Measurements from ENCODE around the gene CERS5.
A peak's percentile ranks its signal among the peaks of the same experiment; 100 is the strongest.

CERS5 gene

DNA sequence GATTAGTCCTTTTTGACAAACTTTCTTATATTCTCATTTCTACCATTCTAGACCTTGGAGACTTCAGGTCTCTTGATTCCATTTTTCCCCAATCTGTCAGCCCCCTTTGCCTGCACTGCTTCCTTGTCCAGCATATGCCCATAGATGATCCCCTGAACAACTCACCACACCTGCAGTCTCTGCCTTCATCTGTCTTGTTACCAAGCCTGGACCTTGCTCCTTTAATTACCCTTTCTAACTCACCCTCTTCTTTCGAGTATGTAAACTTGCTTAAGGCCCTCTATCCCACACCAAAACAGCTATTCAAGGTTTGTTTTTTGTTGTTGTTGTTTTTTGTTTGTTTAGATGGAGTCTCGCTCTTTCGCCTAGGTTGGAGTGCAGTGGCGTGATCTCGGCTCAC, 45.5 kb downstream of the CERS5 start:
- no peak for DNase-seq (ENCODE audit: low read depth)
- no peak for TF ChIP-seq CTCF (conservative IDR thresholded peaks at IDR 0.05; ENCODE audit: control insufficient read depth, insufficient read depth, low read depth, low read length)
- no peak overlapping the region for H3K4me3 ChIP-seq (ENCODE audit: control insufficient read depth, low read depth, low read length)

DNA sequence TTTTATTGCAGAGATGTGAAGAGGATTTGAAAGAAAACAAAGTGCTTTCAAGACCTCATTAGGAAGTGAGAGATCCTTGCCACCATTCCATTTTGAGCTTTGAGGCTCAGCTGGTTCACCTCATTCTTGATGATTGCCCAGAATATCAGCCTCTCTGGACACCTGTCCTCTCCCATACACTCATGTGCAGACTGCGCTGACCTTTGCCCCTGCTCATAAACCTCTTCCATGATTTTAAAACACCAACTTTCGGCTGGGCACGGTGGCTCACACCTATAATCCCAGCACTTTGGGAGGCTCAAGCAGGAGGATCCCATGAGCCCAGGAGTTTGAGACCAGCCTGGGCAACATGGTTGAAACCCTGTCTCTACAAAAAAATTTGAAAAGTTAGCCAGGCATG, 46.2 kb downstream of the CERS5 start:
- TF ChIP-seq CTCF (conservative IDR thresholded peaks at IDR 0.05; ENCODE audit: control insufficient read depth, insufficient read depth, low read depth, low read length): no peak
- no peak overlapping the region for H3K4me3 ChIP-seq (ENCODE audit: control insufficient read depth, low read depth, low read length)
- no peak for DNase-seq (ENCODE audit: low read depth)

- TF ChIP-seq CTCF (conservative IDR thresholded peaks at IDR 0.05; ENCODE audit: control insufficient read depth, insufficient read depth, low read depth, low read length): no peak
- H3K4me3 ChIP-seq (ENCODE audit: control insufficient read depth, low read depth, low read length): no peak overlapping the region
- DNase-seq (ENCODE audit: low read depth): no peak
Observed at GRCh38 chr12:50120521-50120920, 46.6 kb downstream of the CERS5 start.

- DNase-seq (ENCODE audit: low read depth): no peak
- no peak for TF ChIP-seq CTCF (conservative IDR thresholded peaks at IDR 0.05; ENCODE audit: control insufficient read depth, insufficient read depth, low read depth, low read length)
- H3K4me3 ChIP-seq (ENCODE audit: control insufficient read depth, low read depth, low read length): no peak overlapping the region
Observed at GRCh38 chr12:50119387-50119786, 47.8 kb downstream of the CERS5 start.

DNA sequence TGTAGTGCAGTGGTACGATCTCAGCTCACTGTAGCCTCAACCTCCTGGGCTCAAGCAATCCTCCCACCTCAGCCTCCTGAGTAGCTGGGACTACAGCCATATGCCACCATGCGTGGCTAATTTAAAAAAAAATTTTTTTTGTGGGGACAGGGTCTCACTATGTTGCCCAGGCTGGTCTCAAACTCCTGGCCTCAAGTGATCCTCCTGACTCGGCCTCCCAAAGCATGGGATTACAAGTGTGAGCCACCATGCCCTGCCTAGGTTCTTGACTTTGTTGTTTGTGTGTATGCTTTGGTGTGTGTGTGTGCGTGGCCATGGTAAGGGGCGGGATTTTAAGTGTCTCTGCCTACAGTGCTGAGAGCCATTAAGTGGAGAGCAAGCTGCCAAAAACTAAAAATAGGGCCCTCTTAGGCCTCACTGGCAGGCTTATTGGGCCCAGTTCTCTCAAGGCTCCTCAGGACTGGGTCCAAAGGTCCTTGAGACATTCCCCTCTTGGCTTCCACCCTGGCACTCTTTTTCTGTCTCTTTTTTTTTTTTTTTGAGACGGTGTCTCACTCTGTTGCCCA, 50.0 kb downstream of the CERS5 start:
- no peak for TF ChIP-seq CTCF (conservative IDR thresholded peaks at IDR 0.05; ENCODE audit: control insufficient read depth, insufficient read depth, low read depth, low read length)
- no peak for DNase-seq (ENCODE audit: low read depth)
- no peak overlapping the region for H3K4me3 ChIP-seq (ENCODE audit: control insufficient read depth, low read depth, low read length)

DNA sequence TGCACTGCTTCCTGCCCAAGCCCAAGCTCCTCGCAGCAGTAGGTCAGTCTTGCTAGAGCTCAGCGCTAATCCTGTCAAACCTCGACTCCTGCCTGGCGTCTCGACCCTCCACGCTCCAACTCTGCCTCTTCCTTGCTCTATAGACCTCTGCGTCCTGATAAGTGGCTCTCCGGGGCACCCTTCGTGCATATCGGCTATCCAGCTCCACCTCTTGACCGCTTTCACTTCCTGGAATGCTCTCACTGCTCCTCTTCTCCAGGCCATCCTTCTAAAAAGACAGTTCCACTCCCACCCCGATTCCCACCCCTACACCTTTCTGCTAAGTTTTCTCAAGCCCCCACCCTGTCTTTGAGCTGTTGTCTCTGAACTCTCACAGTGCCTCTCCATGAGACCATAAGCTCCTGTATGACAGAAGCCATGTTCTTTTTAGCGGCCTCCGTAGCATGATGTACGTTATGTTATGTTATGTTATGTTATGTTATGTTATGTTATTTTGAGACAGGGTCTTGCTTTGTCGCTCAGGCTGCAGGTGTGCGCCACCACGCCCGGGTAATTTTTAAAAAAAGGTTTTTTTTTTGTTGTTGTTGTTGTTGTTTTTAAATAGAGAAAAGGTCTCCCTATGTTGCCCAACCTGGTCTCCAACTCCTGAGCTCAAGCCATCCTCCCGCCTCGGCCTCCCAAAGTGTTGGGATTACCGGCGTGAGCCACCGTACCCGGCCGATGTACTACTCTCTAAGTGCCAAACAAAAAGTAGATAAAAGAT, 54.5 kb downstream of the CERS5 start:
- peak; percentile 45 for DNase-seq (ENCODE audit: low read depth)
- peak overlapping the region; percentile 98 for H3K4me3 ChIP-seq (ENCODE audit: control insufficient read depth, low read depth, low read length)
- no peak for TF ChIP-seq CTCF (conservative IDR thresholded peaks at IDR 0.05; ENCODE audit: control insufficient read depth, insufficient read depth, low read depth, low read length)

Data from fibroblast of mammary gland (primary cell).